H9 (cell line): ENCODE measurements around the gene ETNK2. TPM values are rescaled to one million over a fixed set of nuclear protein-coding genes. Genes with fewer than 3 reads are reported as not detected.

ENCODE experiments used
- DNase-seq: peaks from one replicate; pipeline ENCODE4 v3.0.0-alpha.2; 2017
- H2AFZ ChIP-seq: one replicate; pipeline ENCODE4 v1.6.1; 2013; ENCODE audit warnings: mild to moderate bottlenecking, low read length, control low read depth, moderate library complexity
- H2AK5ac ChIP-seq: 2 replicates; pipeline ENCODE4 v1.6.1; 2013; ENCODE audit warnings: low read length, control low read depth, mixed read lengths; ENCODE audit not compliant: insufficient read length
- H2BK120ac ChIP-seq: one replicate; pipeline ENCODE4 v1.6.1; 2013; ENCODE audit warnings: low read depth, mild to moderate bottlenecking, low read length, control low read depth, inconsistent platforms; ENCODE audit not compliant: poor library complexity, severe bottlenecking
- H2BK12ac ChIP-seq: 2 replicates; pipeline ENCODE4 v1.6.1; 2013; ENCODE audit warnings: low read length, control low read depth, mixed read lengths, low read depth; ENCODE audit not compliant: insufficient read length
- H2BK15ac ChIP-seq: 2 replicates; pipeline ENCODE4 v1.6.1; 2013; ENCODE audit warnings: low read depth, low read length, control low read depth
- H2BK20ac ChIP-seq: one replicate; pipeline ENCODE4 v1.6.1; 2013; ENCODE audit warnings: low read depth, mild to moderate bottlenecking, low read length, control low read depth, inconsistent platforms; ENCODE audit not compliant: poor library complexity, severe bottlenecking
- H2BK5ac ChIP-seq: 2 replicates; pipeline ENCODE4 v1.6.1; 2013; ENCODE audit warnings: low read length, control low read depth, mixed read lengths; ENCODE audit not compliant: insufficient read length
- H3K14ac ChIP-seq: 2 replicates; pipeline ENCODE4 v1.6.1; 2013; ENCODE audit warnings: low read length, control low read depth; ENCODE audit not compliant: insufficient read depth
- H3K18ac ChIP-seq: 2 replicates; pipeline ENCODE4 v1.6.1; 2013; ENCODE audit warnings: low read depth, mild to moderate bottlenecking, mixed read lengths, low read length, control low read depth; ENCODE audit not compliant: insufficient read length
- H3K23ac ChIP-seq: 2 replicates; pipeline ENCODE4 v1.6.1; 2013; ENCODE audit warnings: low read length, control low read depth, mixed read lengths, low read depth; ENCODE audit not compliant: insufficient read length
- H3K23me2 ChIP-seq: 2 replicates; pipeline ENCODE4 v1.6.1; 2013; ENCODE audit warnings: low read depth, mild to moderate bottlenecking, mixed read lengths, low read length, control low read depth; ENCODE audit not compliant: insufficient read length, poor library complexity, severe bottlenecking
- H3K27ac ChIP-seq: 2 replicates; pipeline ENCODE4 v1.5.1; 2013; ENCODE audit warnings: low read length, control low read depth, mixed read lengths, low read depth; ENCODE audit not compliant: insufficient read length
- H3K27me3 ChIP-seq: 2 replicates; pipeline ENCODE4 v1.6.1; 2013; ENCODE audit warnings: low read length, control low read depth, inconsistent platforms; ENCODE audit not compliant: insufficient read depth
- H3K4ac ChIP-seq: 2 replicates; pipeline ENCODE4 v1.6.1; 2013; ENCODE audit warnings: low read depth, mild to moderate bottlenecking, control low read depth, inconsistent platforms, low read length, moderate library complexity
- H3K4me1 ChIP-seq: 2 replicates; pipeline ENCODE4 v1.6.1; 2013; ENCODE audit warnings: low read length, control low read depth, inconsistent platforms; ENCODE audit not compliant: insufficient read depth
- H3K4me2 ChIP-seq: 2 replicates; pipeline ENCODE4 v1.6.1; 2013; ENCODE audit warnings: low read length, control low read depth, mixed read lengths; ENCODE audit not compliant: insufficient read length, insufficient read depth
- H3K56ac ChIP-seq: 2 replicates; pipeline ENCODE4 v1.6.1; 2013; ENCODE audit warnings: low read depth, mild to moderate bottlenecking, mixed read lengths, low read length, control low read depth; ENCODE audit not compliant: insufficient read length
- H3K79me1 ChIP-seq: 2 replicates; pipeline ENCODE4 v1.6.1; 2013; ENCODE audit warnings: low read depth, mild to moderate bottlenecking, moderate library complexity, low read length, control low read depth, inconsistent platforms; ENCODE audit not compliant: insufficient read depth, poor library complexity, severe bottlenecking
- H3K79me2 ChIP-seq: 2 replicates; pipeline ENCODE4 v1.6.1; 2013; ENCODE audit warnings: low read length, control low read depth, inconsistent platforms; ENCODE audit not compliant: insufficient read depth
- H3K9ac ChIP-seq: 2 replicates; pipeline ENCODE4 v1.6.1; 2013; ENCODE audit warnings: low read length, control low read depth, mixed read lengths; ENCODE audit not compliant: insufficient read length; ENCODE audit errors: extremely low read depth
- H3K9me3 ChIP-seq: one replicate; pipeline ENCODE4 v1.6.1; 2013; ENCODE audit warnings: low read depth, low read length, inconsistent platforms; ENCODE audit not compliant: control insufficient read depth
- H3T11ph ChIP-seq: one replicate; pipeline ENCODE4 v1.6.1; 2013; ENCODE audit warnings: mild to moderate bottlenecking, low read length, control low read depth, inconsistent platforms
- H4K20me1 ChIP-seq: one replicate; pipeline ENCODE4 v1.6.1; 2013; ENCODE audit not compliant: control insufficient read depth, insufficient read length, insufficient read depth
- H4K5ac ChIP-seq: 2 replicates; pipeline ENCODE4 v1.6.1; 2013; ENCODE audit warnings: low read depth, mild to moderate bottlenecking, mixed read lengths, low read length, control low read depth; ENCODE audit not compliant: insufficient read length
- H4K8ac ChIP-seq: replicated peaks from 2 replicates; pipeline ENCODE4 v1.6.1; 2013; ENCODE audit warnings: low read length, control low read depth, mixed read lengths, low read depth; ENCODE audit not compliant: insufficient read length
- H4K91ac ChIP-seq: 2 replicates; pipeline ENCODE4 v1.6.1; 2013; ENCODE audit warnings: low read depth, mild to moderate bottlenecking, moderate library complexity, mixed read lengths, low read length, control low read depth; ENCODE audit not compliant: insufficient read length
- H3K27ac Mint-ChIP-seq, 3 experiments: 2 replicates in 2 of 3; 3 replicates in 1 of 3; pipeline ENCODE4 v1.8.0; 2020 to 2021; ENCODE audit warnings: mixed read lengths in 3 of 3, mild to moderate bottlenecking in 1 of 3, moderate library complexity in 1 of 3
- H3K27me3 Mint-ChIP-seq: 2 replicates; pipeline ENCODE4 v1.8.0; 2021; ENCODE audit warnings: low read depth, mild to moderate bottlenecking, moderate library complexity, mixed read lengths
- H3K36me3 Mint-ChIP-seq, 3 experiments: 2 replicates in 2 of 3; 3 replicates in 1 of 3; pipeline ENCODE4 v1.8.0; 2020 to 2021; ENCODE audit warnings: low read depth in 3 of 3, mixed read lengths in 3 of 3; ENCODE audit not compliant: insufficient read depth in 1 of 3
- H3K4me1 Mint-ChIP-seq, 2 experiments: 2 replicates each; pipeline ENCODE4 v1.8.0; 2020; ENCODE audit warnings: mixed read lengths in 2 of 2
- H3K4me3 Mint-ChIP-seq, 2 experiments: 2 replicates in 1 of 2; 3 replicates in 1 of 2; pipeline ENCODE4 v1.8.0; 2020 to 2021; ENCODE audit warnings: mild to moderate bottlenecking in 2 of 2, mixed read lengths in 2 of 2, moderate library complexity in 1 of 2
- H3K9me3 Mint-ChIP-seq, 2 experiments: 2 replicates in 1 of 2; 3 replicates in 1 of 2; pipeline ENCODE4 v1.8.0; 2020; ENCODE audit warnings: mild to moderate bottlenecking in 2 of 2, mixed read lengths in 2 of 2, moderate library complexity in 1 of 2
- CTCF ChIP-seq: fragments of 200-600 bp; sonication (generic); conservative IDR thresholded peaks from 3 replicates; pipeline ENCODE4 v1.8.0; 2021; ENCODE audit warnings: antibody characterized with exemption, mild to moderate bottlenecking
- WGBS: extraction: QIAGEN DNeasy Blood & Tissue Kit; methylation state at CpG from one replicate; pipeline ENCODE4 v1.1.7; 2013; ENCODE audit warnings: missing lambda C conversion rate, low lambda C conversion rate, mixed read lengths; ENCODE audit not compliant: insufficient read length; ENCODE audit errors: extremely low coverage; 5-methylcytosine and 5-hydroxymethylcytosine counted together
- total RNA-seq: library from RNA; stranded (reverse); gene quantifications from 2 replicates; pipeline ENCODE4 v1.2.1, GENCODE V29; 2021

ETNK2 gene
- total RNA-seq, 1 experiment from 2014 or later, result 17.6 TPM

- no peak overlapping the region for H3K4me2 ChIP-seq
- WGBS, result no CpG with 5 or more reads among the region's 4 CpGs
- peak overlapping the region in 2 of 3 experiments; percentile 31 to 42; a peak in 1 of 7 replicates for H3K27ac Mint-ChIP-seq
Measured at GRCh38 chr1:204131978-204132377, 19.9 kb downstream of the ETNK2 start.

More at GRCh38 chr1:204131978-204132377, 19.9 kb downstream of the ETNK2 start:
- Histone ChIP-seq H2BK5ac (no peak overlapping the region), H4K5ac (no peak overlapping the region), H2BK120ac (no peak overlapping the region), H3K23ac (no peak overlapping the region), H2AK5ac (no peak overlapping the region), H3K9me3 (no peaks in the 10 kb centered on the region), H3K4ac (no peak overlapping the region), H2BK20ac (no peak overlapping the region), H4K8ac (no peak overlapping the region), H3K27ac (no peak overlapping the region), H3T11ph (no peak overlapping the region), H3K4me1 (no peaks in the 10 kb centered on the region; the same call in 1 of the 2 replicates), H3K18ac (no peak overlapping the region), H3K27me3 (no peaks in the 10 kb centered on the region), H3K56ac (no peak overlapping the region), H4K91ac (no peak overlapping the region), H4K20me1 (no peaks in the 10 kb centered on the region), H3K79me1 (no peaks in the 10 kb centered on the region), H2AFZ (no peak overlapping the region), H3K79me2 (no peaks in the 10 kb centered on the region), H2BK15ac (no peak overlapping the region), H2BK12ac (no peak overlapping the region), H3K9ac (no peak overlapping the region), H3K23me2 (peaks cover 4% of the 10 kb centered on the region), H3K14ac (no peak overlapping the region)
- no peak for DNase-seq
- Mint-ChIP-seq H3K9me3 (no peaks in the 10 kb centered on the region; a peak in 1 of 5 replicates), H3K4me1 (peaks cover 27 to 33% of the 10 kb centered on the region in 2 experiments), H3K4me3 (no peak overlapping the region), H3K36me3 (peaks cover 0 to 41% (median 7%) of the 10 kb centered on the region in 3 experiments; a peak in 5 of 7 replicates), H3K27me3 (no peaks in the 10 kb centered on the region; the same call in 1 of the 2 replicates)
- TF ChIP-seq CTCF, result no peak
